Upper lobe of right lung (tissue), 1 donor: Measurements from ENCODE around the gene YPEL1. TPM values are rescaled to one million over a fixed set of nuclear protein-coding genes. Genes with fewer than 3 reads are reported as not detected.
"Not testable (repeated sequence)": the region's sequence is repeated elsewhere in the genome, so short reads cannot be mapped to it uniquely, and the experiment has no call there.

Experiments used
- ATAC-seq: fragments of 200-7000 bp; cut with Tn5 transposase; one replicate; pipeline ENCODE4 v1.9.1; 2020; ENCODE audit warnings: mild to moderate bottlenecking, moderate library complexity
- DNase-seq: peaks from one replicate; pipeline ENCODE4 v3.0.0-alpha.2; 2020
- H3K27ac ChIP-seq: fragments of 200-600 bp; one replicate; pipeline ENCODE4 v1.8.0; 2022
- H3K27me3 ChIP-seq: fragments of 200-600 bp; one replicate; pipeline ENCODE4 v1.8.0; 2022; ENCODE audit warnings: mild to moderate bottlenecking
- H3K36me3 ChIP-seq: fragments of 200-600 bp; one replicate; pipeline ENCODE4 v1.8.0; 2022
- H3K4me1 ChIP-seq: fragments of 200-600 bp; one replicate; pipeline ENCODE4 v1.8.0; 2022
- H3K4me3 ChIP-seq: fragments of 200-600 bp; one replicate; pipeline ENCODE4 v1.8.0; 2022; ENCODE audit warnings: mild to moderate bottlenecking
- H3K9me3 ChIP-seq: fragments of 200-600 bp; one replicate; pipeline ENCODE4 v1.8.0; 2022
- CTCF ChIP-seq: fragments of 200-600 bp; IDR thresholded peaks from one replicate; pipeline ENCODE4 v1.8.0; 2022; ENCODE audit warnings: antibody characterized with exemption
- intact Hi-C: fragments of 100-400 bp; cut with DNase I; formaldehyde crosslinking; loops from one replicate; pipeline ENCODE4 v1.11.0; 2022
- total RNA-seq: library from RNA; stranded (reverse); fragmentation: NEBNext Ultra II Directional; extraction: Animal tissue kit (Norgen Biotek cat#: 25700); gene quantifications from one replicate; pipeline ENCODE4 v1.2.1, GENCODE V29; 2021
- donor health status: DM: no; HTN: yes; CAD: no; lungs with severe emphysema.

YPEL1 gene
- total RNA-seq, 1 donor from 2014 or later: 6.7 TPM

GRCh38 chr22:21730535-21731308, 4.9 kb downstream of the YPEL1 start:
- peaks cover 9% of the 10 kb centered on the region for H3K4me1 ChIP-seq
- H3K27ac ChIP-seq: no peak overlapping the region
- no peaks in the 10 kb centered on the region for H3K27me3 ChIP-seq
- no peaks in the 10 kb centered on the region for H3K9me3 ChIP-seq
- H3K36me3 ChIP-seq: no peaks in the 10 kb centered on the region
- no peak for TF ChIP-seq CTCF
- ATAC-seq (no peak), DNase-seq (no peak)
- no peak overlapping the region for H3K4me3 ChIP-seq
- intact Hi-C loops: no loop called here

GRCh38 chr22:21729184-21729583, 6.4 kb downstream of the YPEL1 start:
- H3K4me1 ChIP-seq, H3K4me3 ChIP-seq, intact Hi-C loops, H3K36me3 ChIP-seq, H3K27ac ChIP-seq, H3K9me3 ChIP-seq, ATAC-seq, DNase-seq, H3K27me3 ChIP-seq: not testable (repeated sequence)

- DNase-seq (no peak), ATAC-seq (no peak)
- intact Hi-C loops: no loop called here
- H3K4me3 ChIP-seq: no peak overlapping the region
- no peak for TF ChIP-seq CTCF
- no peaks in the 10 kb centered on the region for H3K4me1 ChIP-seq
- H3K27ac ChIP-seq: no peak overlapping the region
- H3K27me3 ChIP-seq: no peaks in the 10 kb centered on the region
- H3K9me3 ChIP-seq: no peaks in the 10 kb centered on the region
- no peaks in the 10 kb centered on the region for H3K36me3 ChIP-seq
These were observed 7.3 kb downstream of the YPEL1 start for GRCh38 chr22:21728270-21728669.

- DNase-seq (no peak), ATAC-seq (peak; percentile 19)
- H3K9me3 ChIP-seq: no peaks in the 10 kb centered on the region
- H3K27me3 ChIP-seq: no peaks in the 10 kb centered on the region
- no peak overlapping the region for H3K4me3 ChIP-seq
- intact Hi-C loops: no loop called here
- no peak for TF ChIP-seq CTCF
- H3K36me3 ChIP-seq: no peaks in the 10 kb centered on the region
- H3K4me1 ChIP-seq: no peaks in the 10 kb centered on the region
- H3K27ac ChIP-seq: no peak overlapping the region
These were observed 7.8 kb downstream of the YPEL1 start for GRCh38 chr22:21727768-21728167.

GRCh38 chr22:21727159-21727558, 8.4 kb downstream of the YPEL1 start:
- no peak for TF ChIP-seq CTCF
- H3K36me3 ChIP-seq: no peaks in the 10 kb centered on the region
- ATAC-seq: no peak
- no peaks in the 10 kb centered on the region for H3K4me1 ChIP-seq
- DNase-seq: no peak
- no peak overlapping the region for H3K4me3 ChIP-seq
- intact Hi-C loops: no loop called here
- no peak overlapping the region for H3K27ac ChIP-seq
- H3K9me3 ChIP-seq: no peaks in the 10 kb centered on the region
- no peaks in the 10 kb centered on the region for H3K27me3 ChIP-seq

- H3K4me3 ChIP-seq: no peak overlapping the region
- H3K27me3 ChIP-seq: no peaks in the 10 kb centered on the region
- intact Hi-C loops: no loop called here
- DNase-seq (no peak), ATAC-seq (peak; percentile 52)
- peak; percentile 13 for TF ChIP-seq CTCF
- H3K36me3 ChIP-seq: no peaks in the 10 kb centered on the region
- no peaks in the 10 kb centered on the region for H3K4me1 ChIP-seq
- H3K9me3 ChIP-seq: no peaks in the 10 kb centered on the region
- no peak overlapping the region for H3K27ac ChIP-seq
These were observed 8.9 kb downstream of the YPEL1 start for GRCh38 chr22:21726650-21727049.
